HUDEP-2 (cell line): Measurements from ENCODE around the gene BMS1.
A peak's percentile ranks its signal among the peaks of the same experiment; 100 is the strongest.
"Not testable (repeated sequence)": the region's sequence is repeated elsewhere in the genome, so short reads cannot be mapped to it uniquely, and the experiment has no call there.

Experiments
- DNase-seq, 76 experiments: peaks; one replicate each; lab custom pipeline; 2025; ENCODE audit not compliant: unreplicated experiment in 76 of 76; lab: John Stamatoyannopoulos, UW

BMS1 gene, protein sequence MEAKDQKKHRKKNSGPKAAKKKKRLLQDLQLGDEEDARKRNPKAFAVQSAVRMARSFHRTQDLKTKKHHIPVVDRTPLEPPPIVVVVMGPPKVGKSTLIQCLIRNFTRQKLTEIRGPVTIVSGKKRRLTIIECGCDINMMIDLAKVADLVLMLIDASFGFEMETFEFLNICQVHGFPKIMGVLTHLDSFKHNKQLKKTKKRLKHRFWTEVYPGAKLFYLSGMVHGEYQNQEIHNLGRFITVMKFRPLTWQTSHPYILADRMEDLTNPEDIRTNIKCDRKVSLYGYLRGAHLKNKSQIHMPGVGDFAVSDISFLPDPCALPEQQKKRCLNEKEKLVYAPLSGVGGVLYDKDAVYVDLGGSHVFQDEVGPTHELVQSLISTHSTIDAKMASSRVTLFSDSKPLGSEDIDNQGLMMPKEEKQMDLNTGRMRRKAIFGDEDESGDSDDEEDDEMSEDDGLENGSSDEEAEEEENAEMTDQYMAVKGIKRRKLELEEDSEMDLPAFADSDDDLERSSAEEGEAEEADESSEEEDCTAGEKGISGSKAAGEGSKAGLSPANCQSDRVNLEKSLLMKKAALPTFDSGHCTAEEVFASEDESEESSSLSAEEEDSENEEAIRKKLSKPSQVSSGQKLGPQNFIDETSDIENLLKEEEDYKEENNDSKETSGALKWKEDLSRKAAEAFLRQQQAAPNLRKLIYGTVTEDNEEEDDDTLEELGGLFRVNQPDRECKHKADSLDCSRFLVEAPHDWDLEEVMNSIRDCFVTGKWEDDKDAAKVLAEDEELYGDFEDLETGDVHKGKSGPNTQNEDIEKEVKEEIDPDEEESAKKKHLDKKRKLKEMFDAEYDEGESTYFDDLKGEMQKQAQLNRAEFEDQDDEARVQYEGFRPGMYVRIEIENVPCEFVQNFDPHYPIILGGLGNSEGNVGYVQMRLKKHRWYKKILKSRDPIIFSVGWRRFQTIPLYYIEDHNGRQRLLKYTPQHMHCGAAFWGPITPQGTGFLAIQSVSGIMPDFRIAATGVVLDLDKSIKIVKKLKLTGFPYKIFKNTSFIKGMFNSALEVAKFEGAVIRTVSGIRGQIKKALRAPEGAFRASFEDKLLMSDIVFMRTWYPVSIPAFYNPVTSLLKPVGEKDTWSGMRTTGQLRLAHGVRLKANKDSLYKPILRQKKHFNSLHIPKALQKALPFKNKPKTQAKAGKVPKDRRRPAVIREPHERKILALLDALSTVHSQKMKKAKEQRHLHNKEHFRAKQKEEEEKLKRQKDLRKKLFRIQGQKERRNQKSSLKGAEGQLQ

DNA sequence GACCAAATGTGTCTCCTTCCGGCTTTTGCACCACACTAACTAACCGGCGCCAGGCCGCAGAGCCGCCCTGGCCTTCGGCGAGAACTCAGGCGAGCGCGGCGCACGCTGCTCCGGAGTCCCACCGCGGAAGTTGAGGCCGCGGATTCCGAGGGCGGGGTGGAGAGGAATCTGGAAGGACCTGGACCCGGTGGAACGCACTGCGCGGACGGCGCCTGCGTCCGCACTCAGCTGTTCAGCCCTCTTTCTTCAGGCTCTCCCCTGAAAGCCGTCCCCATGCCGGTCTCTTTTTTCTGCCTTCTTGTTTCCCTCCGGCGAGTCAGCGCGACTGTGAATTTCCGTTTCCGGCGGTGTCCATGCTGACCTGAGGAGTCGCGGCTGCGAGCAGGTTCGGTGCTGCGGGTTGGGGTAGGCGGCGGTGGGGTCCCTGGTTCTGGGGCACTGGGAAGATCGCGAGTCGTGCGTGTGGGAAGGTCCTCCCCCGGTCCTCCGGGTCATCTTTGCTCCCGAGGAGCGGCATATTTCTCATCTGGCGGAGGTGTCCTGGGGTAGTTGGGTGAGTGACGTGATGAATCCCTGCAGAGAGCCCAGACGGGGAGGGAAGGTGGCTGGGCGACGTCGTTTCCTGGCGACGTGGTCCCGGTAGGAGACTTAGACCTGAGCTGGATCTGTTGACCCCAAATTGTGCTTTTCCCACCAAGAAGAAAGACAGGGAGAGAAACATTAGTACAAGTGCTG lies at the start of gene BMS1:
BMS1 (plus strand) TSS at position 350 of the 735 bp plus-strand sequence. CDS start 1,600 bp downstream, outside the sequence.
- DNase-seq, result peak in 75 of 76 experiments; percentile 40 to 91 (median 82)

DNA sequence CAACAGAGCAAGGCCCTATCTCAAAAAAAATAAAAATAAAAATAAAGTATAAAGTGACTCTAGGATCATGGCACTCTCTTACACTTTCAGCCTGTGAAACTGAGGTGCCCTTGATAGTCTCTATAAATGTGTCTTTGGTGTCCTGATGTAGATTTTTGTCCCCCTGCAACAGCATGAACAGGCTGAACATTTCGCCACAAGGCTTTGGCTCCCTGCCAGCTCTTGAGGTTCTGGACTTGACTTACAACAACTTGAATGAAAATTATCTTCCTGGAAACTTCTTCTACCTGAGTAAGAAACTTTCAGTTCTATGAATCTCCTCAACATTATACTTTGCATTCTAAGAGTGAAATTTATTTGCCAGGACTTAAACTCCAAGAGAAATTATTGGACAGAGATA lies 48.1 kb upstream of the BMS1 start:
- DNase-seq, result peak in 17 of 76 experiments; percentile 1 to 41 (median 10)

DNA sequence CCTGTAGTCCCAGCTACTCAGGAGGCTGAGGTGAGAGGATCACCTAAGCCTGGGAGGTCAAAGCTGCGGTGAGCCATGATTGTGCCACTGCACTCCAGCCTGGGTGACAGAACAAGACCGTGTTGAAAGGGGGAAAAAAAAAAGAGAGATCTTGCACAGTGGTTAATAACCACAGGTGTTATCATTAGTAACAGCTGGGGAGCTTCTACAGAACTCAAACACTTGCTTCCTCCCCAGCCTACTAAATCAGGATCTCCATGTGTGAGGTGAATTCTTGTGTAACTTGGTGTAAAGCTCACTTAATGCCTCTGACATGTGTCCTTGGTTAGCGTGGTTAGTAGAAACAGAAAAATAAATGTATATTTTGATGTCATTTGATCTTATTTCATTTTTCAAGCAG lies 43.9 kb upstream of the BMS1 start:
- no peak for DNase-seq

DNA sequence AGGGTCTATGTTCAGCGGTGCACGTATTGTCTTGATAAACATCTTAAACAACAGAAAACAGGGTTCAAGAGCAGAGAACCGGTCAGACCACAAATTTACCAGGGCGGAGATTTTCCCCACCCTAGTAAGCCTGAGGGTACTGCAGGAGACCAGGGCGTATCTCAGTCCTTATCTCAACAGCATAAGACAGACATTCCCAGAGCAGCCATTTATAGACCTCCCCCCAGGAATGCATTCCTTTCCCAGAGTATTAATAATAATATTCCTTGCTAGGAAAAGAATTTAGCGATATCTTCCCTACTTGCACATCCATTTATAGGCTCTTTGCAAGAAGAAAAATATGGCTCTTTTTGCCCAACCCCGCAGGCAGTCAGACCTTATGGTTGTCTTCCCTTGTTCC lies 41.1 kb upstream of the BMS1 start:
- DNase-seq, result not testable (repeated sequence)

GRCh38 chr10:42743697-42744096 lies 38.9 kb upstream of the BMS1 start:
- DNase-seq, result no peak

DNA sequence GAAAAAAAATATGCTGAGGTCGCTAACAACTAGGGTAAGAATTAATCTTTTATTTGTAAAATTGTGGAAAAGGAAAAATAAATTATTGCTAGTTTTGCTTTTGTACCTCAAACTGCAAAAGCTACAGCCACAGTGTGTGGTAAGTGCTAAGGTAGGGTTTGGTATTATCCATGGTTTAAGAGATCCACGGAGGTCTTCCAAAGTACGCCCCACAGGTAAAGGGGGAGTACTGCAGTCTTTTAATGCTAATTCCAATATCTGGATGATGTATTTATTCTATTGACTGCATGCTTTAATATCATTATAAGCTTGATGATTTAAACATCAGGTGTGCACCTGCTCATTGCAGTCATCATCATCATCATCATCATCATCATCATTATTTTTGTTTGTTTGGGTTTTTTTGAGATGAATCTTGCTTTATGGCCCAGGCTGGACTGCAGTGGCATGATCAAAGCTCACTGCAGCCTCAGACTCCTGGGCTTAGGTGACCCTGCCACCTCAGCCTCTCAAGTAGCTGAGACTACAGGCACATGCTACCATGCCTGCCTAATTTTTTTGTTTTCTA lies 38.4 kb upstream of the BMS1 start:
- DNase-seq, result no peak

- peak in 69 of 76 experiments; percentile 11 to 82 (median 61) for DNase-seq
Measured at GRCh38 chr10:42753126-42753506, 29.5 kb upstream of the BMS1 start.

DNA sequence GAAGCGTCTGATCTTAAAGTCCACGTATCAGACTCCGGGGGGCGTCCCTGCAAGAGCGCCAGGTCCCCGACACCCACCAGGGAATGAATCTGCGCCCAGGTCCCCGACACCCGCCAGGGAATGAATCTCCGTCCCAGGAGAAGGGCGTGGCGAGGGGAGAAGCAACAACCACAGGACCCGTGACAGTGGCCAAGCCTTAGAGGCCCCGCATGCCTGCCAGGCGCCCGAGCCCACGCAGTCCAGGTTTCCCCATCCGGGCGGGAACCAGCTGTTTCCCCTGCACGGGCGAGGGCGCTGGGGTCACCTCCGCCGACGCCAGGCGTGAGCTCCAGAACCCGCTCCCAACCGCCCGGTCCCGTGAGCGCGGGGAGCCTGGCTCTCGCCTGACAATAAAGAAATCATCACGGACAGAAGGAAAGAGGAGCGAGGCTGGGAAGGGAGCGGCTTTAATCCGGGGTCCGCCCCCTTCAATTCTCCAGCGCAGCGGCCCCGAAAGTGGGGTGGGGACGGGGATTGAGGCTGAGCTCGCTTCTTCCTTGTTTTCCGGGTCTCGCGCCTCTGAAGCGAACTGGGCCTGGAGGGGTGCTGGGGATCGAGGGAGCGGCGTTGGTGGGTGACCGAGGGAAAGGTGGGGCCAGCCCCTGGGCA lies 29.0 kb upstream of the BMS1 start:
- DNase-seq, result peak in 1 of 76 experiments; percentile 19

DNA sequence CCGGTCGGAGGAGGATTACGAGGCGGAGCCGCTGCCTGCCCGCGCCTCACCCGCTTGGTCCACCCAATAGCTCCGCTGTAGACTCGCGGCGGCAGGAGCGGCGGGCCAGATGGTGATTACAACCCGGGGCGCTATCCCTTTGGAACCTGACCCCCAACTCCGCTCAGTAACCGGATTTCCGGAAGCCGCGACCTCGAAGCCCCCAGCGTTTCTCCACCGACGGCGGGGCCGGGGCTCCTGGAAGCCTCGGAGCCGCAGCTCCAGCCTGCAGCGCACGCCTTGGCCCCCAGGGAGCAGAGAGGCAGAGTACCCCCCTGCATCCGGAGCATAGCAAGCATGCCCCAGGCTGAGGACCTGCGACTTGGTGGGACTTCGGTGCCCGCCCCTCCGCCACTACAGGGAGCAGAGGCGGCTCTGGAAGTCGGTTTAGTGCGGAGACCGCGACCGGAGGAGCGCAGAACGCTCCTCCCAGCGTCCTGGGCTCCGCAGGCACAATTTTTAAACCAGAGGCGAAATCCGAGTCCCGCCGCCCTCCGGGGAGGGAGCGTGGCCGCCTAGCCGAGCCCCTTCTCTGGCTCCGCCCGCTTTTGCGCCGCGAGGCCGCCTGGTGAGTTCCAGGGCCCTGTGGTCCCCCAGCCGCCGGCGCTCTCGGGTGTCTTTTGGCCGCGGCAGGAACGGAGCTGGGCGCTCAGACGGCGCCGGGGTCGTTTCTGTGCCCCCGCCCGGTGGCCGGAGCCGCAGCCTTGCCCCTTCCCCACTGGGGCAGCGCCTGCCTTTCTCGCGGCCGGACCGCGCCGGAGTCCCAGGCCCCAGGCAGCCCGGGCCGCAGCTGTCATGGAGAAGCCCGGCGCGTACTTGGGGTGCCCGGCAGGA lies 28.2 kb upstream of the BMS1 start:
- peak in 1 of 76 experiments; percentile 19 for DNase-seq

DNA sequence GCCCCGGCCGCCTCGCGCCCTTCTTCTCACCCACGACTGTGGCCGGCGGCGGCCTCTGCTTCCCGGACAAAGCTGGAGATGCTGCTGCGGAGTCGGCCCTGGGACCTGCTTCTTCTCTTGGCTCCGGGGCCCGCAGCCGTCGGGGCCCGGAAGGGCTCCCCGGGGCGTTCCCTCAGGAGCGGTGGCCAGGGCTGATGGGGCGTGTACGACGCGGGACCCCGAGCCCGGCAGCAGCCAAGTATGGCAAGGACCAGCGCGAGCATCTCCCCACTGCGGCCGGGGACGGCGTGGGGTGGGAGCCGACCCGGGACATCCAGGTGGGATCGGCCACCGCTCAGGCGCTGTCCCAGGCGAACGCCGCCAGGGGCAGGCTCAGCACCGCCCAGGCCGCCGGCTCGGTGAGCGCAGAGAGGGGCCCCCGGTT lies 27.6 kb upstream of the BMS1 start:
- no peak for DNase-seq

GRCh38 chr10:42755556-42756093 lies 27.0 kb upstream of the BMS1 start:
- DNase-seq, result peak in 1 of 76 experiments; percentile 10

GRCh38 chr10:42767906-42768305 lies 14.7 kb upstream of the BMS1 start:
- DNase-seq, result no peak

DNA sequence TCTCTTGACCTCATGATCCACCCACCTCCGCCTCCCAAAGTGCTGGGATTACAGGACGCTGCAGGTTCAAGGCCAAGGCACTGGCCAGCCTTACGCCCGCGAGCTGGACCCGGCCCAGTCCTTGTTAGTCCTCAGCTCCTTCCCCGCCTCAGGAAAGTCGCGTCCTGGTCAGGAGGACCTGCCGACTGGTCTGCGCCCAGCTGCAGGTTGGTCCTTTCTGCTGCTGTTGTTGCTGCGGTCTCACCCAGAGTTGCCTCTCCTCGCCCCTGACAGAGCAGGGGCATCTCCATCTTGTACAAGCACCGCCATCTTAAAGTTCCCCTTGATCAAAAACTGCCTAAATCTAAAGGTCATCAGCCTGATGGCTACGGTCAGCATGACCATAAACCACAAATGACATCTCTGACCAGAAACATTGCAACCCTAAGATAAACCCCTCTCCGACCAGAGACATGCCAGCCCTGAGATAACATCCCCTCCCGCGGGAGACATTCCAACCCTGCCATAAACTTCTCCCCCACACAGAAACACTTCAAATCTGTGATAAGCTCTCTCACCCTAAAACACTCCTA lies 13.9 kb upstream of the BMS1 start:
- DNase-seq, result peak in 27 of 76 experiments; percentile 2 to 73 (median 15)

DNA sequence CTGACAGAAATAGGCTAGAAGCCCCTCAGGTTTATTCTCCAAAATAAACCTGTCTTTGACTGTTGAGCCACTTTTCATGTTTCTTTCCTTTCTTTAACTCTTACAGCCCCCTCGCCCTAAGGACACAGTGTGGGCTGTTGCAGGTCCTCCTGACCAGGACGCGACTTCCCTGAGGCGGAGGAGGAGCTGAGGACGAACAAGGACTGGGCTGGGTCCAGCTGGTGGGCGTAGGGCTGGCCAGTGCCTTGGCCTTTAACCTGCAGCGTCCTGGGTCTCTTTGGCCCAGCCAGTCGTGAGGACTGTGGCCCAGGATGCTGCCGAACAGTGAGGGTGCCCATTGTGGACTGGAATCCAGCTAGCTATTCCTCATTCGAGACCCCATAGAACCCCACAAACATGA lies 13.4 kb upstream of the BMS1 start:
- no peak for DNase-seq

DNA sequence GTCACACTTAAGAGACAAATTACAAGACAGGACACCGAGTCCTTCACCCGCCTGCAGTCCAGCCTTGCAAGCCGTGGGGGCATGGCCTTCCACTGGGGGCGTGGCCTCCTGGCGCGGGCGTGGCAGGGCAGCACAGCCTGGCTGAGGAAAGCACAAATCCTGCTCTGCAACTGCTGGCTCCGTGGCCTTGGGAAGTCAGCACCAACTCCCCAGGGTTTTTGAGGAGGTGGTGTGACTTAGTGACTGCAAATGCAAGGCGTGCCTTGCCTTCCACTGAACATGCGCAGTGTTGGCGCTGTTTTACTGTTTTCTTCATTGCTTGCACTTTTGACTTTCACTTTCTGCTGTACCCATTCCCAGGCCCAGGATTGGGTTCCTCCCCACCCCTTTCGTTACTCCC lies 12.9 kb upstream of the BMS1 start:
- peak in 11 of 76 experiments; percentile 5 to 61 (median 17) for DNase-seq

- DNase-seq, result no peak
Measured at GRCh38 chr10:42776681-42777080, 5.9 kb upstream of the BMS1 start.

DNA sequence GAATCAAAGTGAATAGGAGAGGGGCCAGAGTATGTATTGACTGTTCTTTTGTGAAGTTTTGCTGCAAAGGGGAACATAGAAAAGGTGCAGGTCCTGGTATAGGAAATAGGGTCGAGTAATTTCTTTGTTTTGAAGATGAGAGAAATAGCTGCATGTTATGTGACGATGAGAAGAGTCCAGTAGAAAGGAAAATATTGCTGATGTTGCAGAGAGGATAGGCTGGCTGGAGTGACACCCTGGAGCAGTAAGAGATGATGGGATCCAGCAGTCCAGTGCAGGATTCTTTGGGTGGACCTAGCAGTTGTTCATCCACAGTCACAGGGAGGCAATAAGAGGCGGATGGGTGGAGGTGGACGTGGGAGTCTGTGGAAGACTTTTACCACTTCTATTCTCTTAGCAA lies 2.1 kb upstream of the BMS1 start:
- DNase-seq, result no peak
